Breast epithelium (tissue), 3 donors: Measurements from ENCODE around the gene ENPP6.

Source experiments
- POLR2A ChIP-seq: fragments of 450-650 bp; IDR thresholded peaks from one replicate; pipeline ENCODE4 v1.6.1; 2016; ENCODE audit warnings: antibody characterized with exemption, mild to moderate bottlenecking, moderate library complexity
- TF ChIP-seq, protein P1 (sequence below), 3 donors: fragments of 450-650 bp; IDR thresholded peaks; one replicate each; pipeline ENCODE4 v1.5.1; 2016 to 2017; ENCODE audit warnings: antibody characterized with exemption in 3 of 3, mild to moderate bottlenecking in 3 of 3, moderate library complexity in 3 of 3

GRCh38 chr4:184265546-184266351 lies 48.1 kb upstream of the ENPP6 start:
- TF ChIP-seq, protein P1, sequence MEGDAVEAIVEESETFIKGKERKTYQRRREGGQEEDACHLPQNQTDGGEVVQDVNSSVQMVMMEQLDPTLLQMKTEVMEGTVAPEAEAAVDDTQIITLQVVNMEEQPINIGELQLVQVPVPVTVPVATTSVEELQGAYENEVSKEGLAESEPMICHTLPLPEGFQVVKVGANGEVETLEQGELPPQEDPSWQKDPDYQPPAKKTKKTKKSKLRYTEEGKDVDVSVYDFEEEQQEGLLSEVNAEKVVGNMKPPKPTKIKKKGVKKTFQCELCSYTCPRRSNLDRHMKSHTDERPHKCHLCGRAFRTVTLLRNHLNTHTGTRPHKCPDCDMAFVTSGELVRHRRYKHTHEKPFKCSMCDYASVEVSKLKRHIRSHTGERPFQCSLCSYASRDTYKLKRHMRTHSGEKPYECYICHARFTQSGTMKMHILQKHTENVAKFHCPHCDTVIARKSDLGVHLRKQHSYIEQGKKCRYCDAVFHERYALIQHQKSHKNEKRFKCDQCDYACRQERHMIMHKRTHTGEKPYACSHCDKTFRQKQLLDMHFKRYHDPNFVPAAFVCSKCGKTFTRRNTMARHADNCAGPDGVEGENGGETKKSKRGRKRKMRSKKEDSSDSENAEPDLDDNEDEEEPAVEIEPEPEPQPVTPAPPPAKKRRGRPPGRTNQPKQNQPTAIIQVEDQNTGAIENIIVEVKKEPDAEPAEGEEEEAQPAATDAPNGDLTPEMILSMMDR (IDR thresholded peaks at IDR 0.05): no peak
- TF ChIP-seq POLR2A: no peak
